Measurements from ENCODE around the gene HOXC5.

HOXC5 gene

DNA sequence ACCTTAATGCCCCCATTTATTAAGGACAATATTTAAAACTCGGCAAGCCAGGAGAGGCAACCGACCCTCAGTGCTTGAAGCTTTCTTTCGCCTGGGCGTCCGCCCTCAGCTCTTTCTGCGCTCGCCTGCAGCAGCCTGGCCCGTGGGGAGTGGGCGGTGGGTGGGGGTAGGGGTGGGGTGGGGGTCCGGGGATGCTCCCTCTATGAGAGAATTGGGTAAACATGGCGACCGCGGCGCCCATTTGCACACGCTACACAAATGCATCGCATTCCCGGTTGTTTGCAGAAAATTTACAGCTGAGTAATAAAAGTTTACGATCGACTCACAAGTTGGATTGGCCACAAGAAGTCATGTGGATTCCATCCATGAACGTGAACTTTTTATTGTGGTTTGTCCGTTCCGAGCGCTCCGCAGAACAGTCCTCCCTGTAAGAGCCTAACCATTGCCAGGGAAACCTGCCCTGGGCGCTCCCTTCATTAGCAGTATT, 16.3 kb upstream of the HOXC5 start:
- no peak for TF ChIP-seq CTCF (IDR thresholded peaks at IDR 0.05; ENCODE audit: borderline replicate concordance, control extremely low read depth, extremely low read depth, insufficient read depth, missing control alignments)
- no peak for DNase-seq (ENCODE audit: low spot score)
- in situ Hi-C loops (cut with MboI; ENCODE audit: low sequenced_read_pairs, unreplicated experiment): no loop called here

- DNase-seq (ENCODE audit: low spot score): no peak
- in situ Hi-C loops (cut with MboI; ENCODE audit: low sequenced_read_pairs, unreplicated experiment): no loop called here
Observed at GRCh38 chr12:54017027-54017788, 15.6 kb upstream of the HOXC5 start.

GRCh38 chr12:54017878-54018467, 14.9 kb upstream of the HOXC5 start:
- in situ Hi-C loops (cut with MboI; ENCODE audit: low sequenced_read_pairs, unreplicated experiment): no loop called here
- peak; percentile 96 for DNase-seq (ENCODE audit: low spot score)
- TF ChIP-seq CTCF (IDR thresholded peaks at IDR 0.05; ENCODE audit: borderline replicate concordance, control extremely low read depth, extremely low read depth, insufficient read depth, missing control alignments): no peak

More at GRCh38 chr12:54017027-54017788, 15.6 kb upstream of the HOXC5 start:
- no peak for TF ChIP-seq CTCF (IDR thresholded peaks at IDR 0.05; ENCODE audit: borderline replicate concordance, control extremely low read depth, extremely low read depth, insufficient read depth, missing control alignments)

DNA sequence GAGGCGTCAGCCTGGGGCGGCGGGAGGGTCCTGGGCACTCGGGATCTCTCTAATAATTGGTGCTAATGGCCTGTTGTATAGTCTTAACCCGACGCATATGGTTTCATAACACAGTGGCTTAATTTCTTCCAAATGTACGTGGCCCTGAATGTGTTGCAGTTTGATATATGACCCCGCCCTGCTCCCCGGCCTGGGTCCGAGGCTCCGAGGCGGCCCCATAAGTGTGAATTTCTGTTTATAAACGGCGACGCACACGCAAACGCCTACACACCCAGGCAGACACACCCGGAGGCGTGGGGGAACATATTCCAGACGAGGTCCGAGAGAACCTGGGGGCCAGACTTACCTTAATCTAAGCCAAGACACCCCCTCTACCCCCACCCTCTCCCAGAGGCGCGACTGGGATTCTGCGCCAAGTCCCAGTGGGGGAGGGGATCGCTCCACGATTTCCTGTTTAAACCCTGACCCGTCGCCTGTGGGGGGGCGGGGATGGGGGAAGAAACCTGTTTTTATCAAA, 14.3 kb upstream of the HOXC5 start:
- no peak for DNase-seq (ENCODE audit: low spot score)
- TF ChIP-seq CTCF (IDR thresholded peaks at IDR 0.05; ENCODE audit: borderline replicate concordance, control extremely low read depth, extremely low read depth, insufficient read depth, missing control alignments): no peak
- in situ Hi-C loops (cut with MboI; ENCODE audit: low sequenced_read_pairs, unreplicated experiment): no loop called here

- DNase-seq (ENCODE audit: low spot score): no peak
- no peak for TF ChIP-seq CTCF (IDR thresholded peaks at IDR 0.05; ENCODE audit: borderline replicate concordance, control extremely low read depth, extremely low read depth, insufficient read depth, missing control alignments)
- in situ Hi-C loops (cut with MboI; ENCODE audit: low sequenced_read_pairs, unreplicated experiment): no loop called here
Observed at GRCh38 chr12:54019091-54019811, 13.6 kb upstream of the HOXC5 start.

DNA sequence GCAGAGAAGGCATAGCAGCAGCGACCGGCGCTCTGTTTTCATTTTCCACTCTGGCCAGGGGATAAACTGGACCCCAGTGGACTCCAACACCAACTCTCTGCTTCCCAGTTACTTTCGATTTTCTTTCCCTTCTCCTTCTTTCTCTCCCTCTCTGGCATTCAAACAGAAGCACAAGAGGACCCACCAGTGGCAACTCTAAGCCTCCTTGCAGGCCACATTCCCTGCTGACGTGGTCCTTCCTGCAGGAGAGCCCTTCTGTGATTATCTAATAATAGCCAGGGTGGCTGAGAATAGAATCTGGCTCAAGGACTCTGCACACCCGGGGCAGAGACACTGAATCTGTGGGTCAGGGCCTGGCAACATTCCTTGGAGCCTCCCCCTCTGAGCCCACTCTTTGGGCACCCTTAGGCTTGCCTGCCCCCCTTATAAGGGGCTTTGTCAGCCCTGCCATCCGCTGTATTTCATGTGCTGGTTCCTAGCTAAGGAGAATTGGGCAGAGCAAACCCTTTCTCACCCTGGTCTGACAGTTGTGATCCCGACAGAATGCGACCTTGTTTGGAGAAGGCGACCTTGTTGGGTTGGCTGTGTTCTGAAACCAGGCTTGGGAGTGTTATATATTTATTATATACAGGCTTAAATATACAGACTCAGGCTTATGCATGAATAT, 12.8 kb upstream of the HOXC5 start:
- in situ Hi-C loops (cut with MboI; ENCODE audit: low sequenced_read_pairs, unreplicated experiment): loop anchor here (10.0 kb wide), 1 partner anchor 175 kb away; no protein-coding TSS in a partner anchor
- TF ChIP-seq CTCF (IDR thresholded peaks at IDR 0.05; ENCODE audit: borderline replicate concordance, control extremely low read depth, extremely low read depth, insufficient read depth, missing control alignments): no peak
- no peak for DNase-seq (ENCODE audit: low spot score)
